SK-N-SH (cell line): ENCODE measurements around the gene IL1F10. TPM values are rescaled to one million over a fixed set of nuclear protein-coding genes. Genes with fewer than 3 reads are reported as not detected.
A peak's percentile ranks its signal among the peaks of the same experiment; 100 is the strongest.

ENCODE experiments used
- CTCF ChIA-PET: fragments of 300-600, 350-600 bp; formaldehyde crosslinking; extraction: SDS; loops from one replicate; lab custom pipeline; 2021; lab: Yijun Ruan, JAX
- POLR2A ChIA-PET: fragments of 350-600 bp; sonication (Branson Sonifier 250); formaldehyde crosslinking; extraction: SDS; loops from one replicate; lab custom pipeline; 2020; ENCODE audit warnings: antibody characterized with exemption, inconsistent platforms; lab: Yijun Ruan, JAX
- DNase-seq: peaks from one replicate; pipeline ENCODE4 v3.0.0; 2012
- H2AFZ ChIP-seq: fragments of 200-600 bp; sonication (generic); 2 replicates; pipeline ENCODE4 v1.8.1; 2016; ENCODE audit warnings: antibody characterized with exemption, mild to moderate bottlenecking, low read depth
- H3F3A ChIP-seq: fragments of 200-600 bp; sonication (generic); replicated peaks from 2 replicates; pipeline ENCODE3; 2016; ENCODE audit warnings: antibody characterized with exemption, mild to moderate bottlenecking; ENCODE audit not compliant: insufficient read depth
- H3K27ac ChIP-seq, 2 experiments: fragments of 200-500 bp in 1 of 2; fragments of 200-600 bp in 1 of 2; sonication (Bioruptor generic) in 1 of 2; sonication (generic), shearing (Covaris generic) in 1 of 2; 2 replicates each; pipeline versions ENCODE4 v1.5.1 to v1.6.1; 2014 to 2016; ENCODE audit warnings: low read depth in 2 of 2, inconsistent platforms in 1 of 2, low read length in 1 of 2, mild to moderate bottlenecking in 1 of 2, mixed read lengths in 1 of 2
- H3K27me3 ChIP-seq: fragments of 200-600 bp; sonication (generic), shearing (Covaris generic); 2 replicates; pipeline ENCODE4 v1.6.1; 2016; ENCODE audit warnings: mixed run types; ENCODE audit not compliant: insufficient read depth
- H3K36me3 ChIP-seq, 2 experiments: fragments of 200-500 bp in 1 of 2; fragments of 200-600 bp in 1 of 2; sonication (Bioruptor generic) in 1 of 2; sonication (generic) in 1 of 2; replicated peaks in 1 of 2; 2 replicates each; pipeline versions ENCODE3 to v1.5.1; 2014 to 2016; ENCODE audit warnings: low read length in 1 of 2, mild to moderate bottlenecking in 1 of 2; ENCODE audit not compliant: insufficient read depth in 2 of 2, control insufficient read depth in 1 of 2
- H3K4me1 ChIP-seq, 2 experiments: fragments of 200-500 bp in 1 of 2; fragments of 200-600 bp in 1 of 2; sonication (Bioruptor generic) in 1 of 2; sonication (generic), shearing (Covaris generic) in 1 of 2; 2 replicates each; pipeline versions ENCODE4 v1.5.1 to v1.6.1; 2014 to 2016; ENCODE audit warnings: low read depth in 1 of 2, low read length in 1 of 2, mixed run types in 1 of 2; ENCODE audit not compliant: insufficient read depth in 2 of 2, control insufficient read depth in 1 of 2
- H3K4me2 ChIP-seq: fragments of 200-600 bp; sonication (generic), shearing (Covaris generic); 2 replicates; pipeline ENCODE4 v1.6.1; 2017; ENCODE audit warnings: mixed run types
- H3K4me3 ChIP-seq, 2 experiments: fragments of 200-500 bp in 1 of 2; fragments of 200-600 bp in 1 of 2; sonication (Bioruptor generic) in 1 of 2; sonication (generic), shearing (Covaris generic) in 1 of 2; 2 replicates each; pipeline versions ENCODE4 v1.5.1 to v1.8.1; 2014 to 2016; ENCODE audit warnings: low read depth in 2 of 2, inconsistent platforms in 1 of 2, low read length in 1 of 2, mild to moderate bottlenecking in 1 of 2, mixed read lengths in 1 of 2, moderate library complexity in 1 of 2
- H3K79me2 ChIP-seq: fragments of 200-600 bp; sonication (generic); 2 replicates; pipeline ENCODE4 v1.8.1; 2017; ENCODE audit warnings: mild to moderate bottlenecking; ENCODE audit not compliant: insufficient read depth
- H3K9ac ChIP-seq: fragments of 200-600 bp; sonication (generic); 2 replicates; pipeline ENCODE4 v1.6.1; 2017; ENCODE audit warnings: mixed run types
- H3K9me2 ChIP-seq: fragments of 200-600 bp; sonication (generic); 2 replicates; pipeline ENCODE4 v1.6.1; 2017; ENCODE audit warnings: mixed run types
- H3K9me3 ChIP-seq: fragments of 200-600 bp; sonication (generic); 2 replicates; pipeline ENCODE4 v1.6.1; 2017; ENCODE audit warnings: mixed run types, mild to moderate bottlenecking, moderate library complexity
- H4K20me1 ChIP-seq: fragments of 200-600 bp; sonication (generic); 2 replicates; pipeline ENCODE4 v1.6.1; 2017; ENCODE audit warnings: mild to moderate bottlenecking, mixed run types; ENCODE audit not compliant: insufficient read depth
- CHD2 ChIP-seq: fragments of 150-350 bp; IDR thresholded peaks from 2 replicates; pipeline ENCODE4 v1.6.1; 2018; ENCODE audit warnings: low read length; ENCODE audit not compliant: partially characterized antibody
- EZH2phosphoT487 ChIP-seq: fragments of 200-600 bp; sonication (generic); IDR thresholded peaks from 2 replicates; pipeline ENCODE4 v1.6.1; 2017; ENCODE audit warnings: low read depth, mixed run types, mild to moderate bottlenecking, antibody characterized with exemption, moderate library complexity, borderline replicate concordance
- REST ChIP-seq: IDR thresholded peaks from 2 replicates; pipeline ENCODE4 v1.6.1; 2012; ENCODE audit warnings: mild to moderate bottlenecking, low read depth, low read length, moderate library complexity
- YY1 ChIP-seq: IDR thresholded peaks from 2 replicates; pipeline ENCODE4 v1.4.0; 2012; ENCODE audit warnings: low read depth, mild to moderate bottlenecking
- WGBS: methylation state at CpG from one replicate; pipeline ENCODE4 v1.1.6; 2017; ENCODE audit warnings: low lambda C conversion rate; 5-methylcytosine and 5-hydroxymethylcytosine counted together
- polyA plus RNA-seq, 3 experiments: library from polyadenylated mRNA; depleted of rRNA; stranded (reverse); fragments of >200 nt; gene quantifications; 2 replicates each; pipeline ENCODE4 v1.2.3, GENCODE V29; 2012
- TF ChIP-seq, protein P1 (sequence below): fragments of 200-600 bp; sonication (generic); IDR thresholded peaks from 2 replicates; pipeline ENCODE4 v1.6.1; 2017; ENCODE audit warnings: antibody characterized with exemption, mild to moderate bottlenecking, moderate library complexity
- TF ChIP-seq, protein P2 (sequence below): IDR thresholded peaks from 2 replicates; pipeline ENCODE4; 2012

The IL1F10 gene
- polyA plus RNA-seq, 1 of the 3 experiments (the other 2 are of a cell fraction), result not detected

DNA sequence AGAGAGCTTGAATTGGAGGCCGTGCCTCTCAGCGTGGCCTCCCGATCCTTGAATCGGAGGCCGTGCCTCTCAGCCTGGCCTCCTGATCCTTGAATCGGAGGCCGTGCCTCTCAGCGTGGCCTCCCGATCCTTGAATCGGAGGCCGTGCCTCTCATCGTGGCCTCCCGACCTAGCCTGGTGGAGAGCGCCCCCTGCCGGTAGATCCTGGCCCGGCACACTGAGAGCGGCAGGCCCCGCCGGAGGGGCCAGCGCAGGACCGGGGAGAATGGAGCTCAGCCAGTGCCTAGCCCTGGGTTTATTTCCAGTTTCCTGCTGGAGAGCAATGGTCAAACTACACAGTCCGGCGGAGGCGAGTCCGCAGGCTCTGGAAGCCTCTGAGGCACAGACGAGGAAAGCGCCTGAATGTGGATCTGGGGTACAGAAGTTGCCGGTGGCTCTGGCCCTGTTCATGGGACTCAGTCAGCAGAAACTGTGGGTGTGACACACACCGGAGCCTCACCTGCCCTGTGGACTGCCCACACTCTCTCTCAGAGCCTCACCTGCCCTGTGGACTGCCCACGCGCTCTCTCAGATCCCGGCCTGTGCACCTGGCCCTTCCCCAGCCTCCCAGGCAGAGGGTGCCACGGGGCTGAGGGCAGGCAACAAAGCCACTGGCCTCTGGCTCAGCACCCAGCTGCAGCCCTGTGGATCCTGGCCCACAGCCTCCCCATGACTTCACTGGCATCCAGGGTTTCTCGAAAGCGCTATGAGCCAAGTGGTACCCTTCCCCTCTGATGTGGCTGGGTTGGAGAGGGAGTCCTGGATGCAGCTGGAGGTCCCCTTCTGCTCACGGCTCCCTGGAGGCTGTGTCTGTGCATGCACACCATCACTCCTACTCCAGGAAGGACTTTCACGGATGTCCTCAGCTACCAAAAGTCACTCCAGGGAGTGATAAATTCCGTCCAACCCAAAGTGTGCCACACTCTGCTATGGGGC lies 16.6 kb upstream of the IL1F10 start:
- no peaks in the 10 kb centered on the region for H3K9me3 ChIP-seq
- H3K9ac ChIP-seq, result no peak overlapping the region
- H3F3A ChIP-seq, result no peaks in the 10 kb centered on the region
- H3K79me2 ChIP-seq, result no peaks in the 10 kb centered on the region
- no peaks in the 10 kb centered on the region for H3K4me1 ChIP-seq
- H4K20me1 ChIP-seq, result no peaks in the 10 kb centered on the region
- no peak overlapping the region for H2AFZ ChIP-seq
- TF ChIP-seq YY1 (no peak), REST (no peak)
- TF ChIP-seq, protein P1, sequence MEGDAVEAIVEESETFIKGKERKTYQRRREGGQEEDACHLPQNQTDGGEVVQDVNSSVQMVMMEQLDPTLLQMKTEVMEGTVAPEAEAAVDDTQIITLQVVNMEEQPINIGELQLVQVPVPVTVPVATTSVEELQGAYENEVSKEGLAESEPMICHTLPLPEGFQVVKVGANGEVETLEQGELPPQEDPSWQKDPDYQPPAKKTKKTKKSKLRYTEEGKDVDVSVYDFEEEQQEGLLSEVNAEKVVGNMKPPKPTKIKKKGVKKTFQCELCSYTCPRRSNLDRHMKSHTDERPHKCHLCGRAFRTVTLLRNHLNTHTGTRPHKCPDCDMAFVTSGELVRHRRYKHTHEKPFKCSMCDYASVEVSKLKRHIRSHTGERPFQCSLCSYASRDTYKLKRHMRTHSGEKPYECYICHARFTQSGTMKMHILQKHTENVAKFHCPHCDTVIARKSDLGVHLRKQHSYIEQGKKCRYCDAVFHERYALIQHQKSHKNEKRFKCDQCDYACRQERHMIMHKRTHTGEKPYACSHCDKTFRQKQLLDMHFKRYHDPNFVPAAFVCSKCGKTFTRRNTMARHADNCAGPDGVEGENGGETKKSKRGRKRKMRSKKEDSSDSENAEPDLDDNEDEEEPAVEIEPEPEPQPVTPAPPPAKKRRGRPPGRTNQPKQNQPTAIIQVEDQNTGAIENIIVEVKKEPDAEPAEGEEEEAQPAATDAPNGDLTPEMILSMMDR, result 0 out of 2 replicates have a peak, but pooled peaks have one; percentile 13
- TF ChIP-seq, protein P2, sequence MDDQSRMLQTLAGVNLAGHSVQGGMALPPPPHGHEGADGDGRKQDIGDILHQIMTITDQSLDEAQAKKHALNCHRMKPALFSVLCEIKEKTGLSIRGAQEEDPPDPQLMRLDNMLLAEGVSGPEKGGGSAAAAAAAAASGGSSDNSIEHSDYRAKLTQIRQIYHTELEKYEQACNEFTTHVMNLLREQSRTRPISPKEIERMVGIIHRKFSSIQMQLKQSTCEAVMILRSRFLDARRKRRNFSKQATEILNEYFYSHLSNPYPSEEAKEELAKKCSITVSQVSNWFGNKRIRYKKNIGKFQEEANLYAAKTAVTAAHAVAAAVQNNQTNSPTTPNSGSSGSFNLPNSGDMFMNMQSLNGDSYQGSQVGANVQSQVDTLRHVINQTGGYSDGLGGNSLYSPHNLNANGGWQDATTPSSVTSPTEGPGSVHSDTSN, result no peak
- H3K4me2 ChIP-seq, result no peak overlapping the region
- CTCF ChIA-PET, result interaction anchor here (1.0 to 1.1 kb wide), 2 partner anchors 10 to 19 kb away, joined by 3 to 4 read pairs; no protein-coding TSS in a partner anchor
- peaks cover 10% of the 10 kb centered on the region for H3K27me3 ChIP-seq
- WGBS, result 54% methylated on average over 23 of the region's 38 CpGs
- no peaks in the 10 kb centered on the region for H3K9me2 ChIP-seq
- H3K4me3 ChIP-seq, result no peak overlapping the region
- no peak overlapping the region for H3K27ac ChIP-seq
- DNase-seq, result peak; percentile 13
- H3K36me3 ChIP-seq, result no peaks in the 10 kb centered on the region
- POLR2A ChIA-PET, result no interaction called here

GRCh38 chr2:113052396-113052917 lies 15.3 kb upstream of the IL1F10 start, which contains the start of gene IL36B:
IL36B (minus strand) TSS chr2:113052867.
- no peak within 1 kb of the TSS for H3K27ac ChIP-seq
- no peaks in the 10 kb centered on the region for H3K79me2 ChIP-seq
- no peak for DNase-seq
- no peaks in the 10 kb centered on the region for H4K20me1 ChIP-seq
- ChIA-PET POLR2A (no interaction called here), CTCF (interaction anchor here (0.7 to 1.0 kb wide), 2 partner anchors 11 to 21 kb away, joined by 3 read pairs; no protein-coding TSS in a partner anchor)
- WGBS, result 13% methylated on average over 6 of the region's 6 CpGs
- H3K4me2 ChIP-seq, result no peak within 1 kb of the TSS
- no peaks in the 10 kb centered on the region for H3F3A ChIP-seq
- H3K9me2 ChIP-seq, result no peaks in the 10 kb centered on the region
- TF ChIP-seq CHD2 (no peak), EZH2phosphoT487 (no peak), REST (no peak)
- H3K4me3 ChIP-seq, result no peak within 1 kb of the TSS
- H3K4me1 ChIP-seq, result no peaks in the 10 kb centered on the region
- H3K27me3 ChIP-seq, result peaks cover 10% of the 10 kb centered on the region
- no peak within 1 kb of the TSS for H3K9ac ChIP-seq
- no peak within 1 kb of the TSS for H2AFZ ChIP-seq
- H3K36me3 ChIP-seq, result no peaks in the 10 kb centered on the region
- no peaks in the 10 kb centered on the region for H3K9me3 ChIP-seq
